ENCODE data around the gene GAB1.

DNA sequence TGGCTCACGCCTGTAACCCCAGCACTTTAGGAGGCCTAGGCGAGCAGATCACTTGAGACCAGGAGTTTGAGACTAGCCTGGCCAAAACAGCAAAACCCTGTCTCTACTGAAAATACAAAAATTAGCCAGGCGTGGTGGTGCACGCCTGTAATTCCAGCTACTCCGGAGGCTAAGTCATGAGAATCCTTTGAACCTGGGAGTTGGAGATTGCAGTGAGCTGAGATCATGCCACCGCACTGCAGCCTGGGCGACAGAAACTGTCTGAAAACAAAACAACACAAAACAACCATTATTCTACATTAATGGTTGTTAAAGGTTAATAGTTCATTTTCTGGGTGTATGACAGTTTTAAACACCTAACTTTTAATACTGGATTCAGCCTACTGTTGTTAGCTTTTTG lies 175.2 kb downstream of the GAB1 start:
- TF ChIP-seq, protein P1, sequence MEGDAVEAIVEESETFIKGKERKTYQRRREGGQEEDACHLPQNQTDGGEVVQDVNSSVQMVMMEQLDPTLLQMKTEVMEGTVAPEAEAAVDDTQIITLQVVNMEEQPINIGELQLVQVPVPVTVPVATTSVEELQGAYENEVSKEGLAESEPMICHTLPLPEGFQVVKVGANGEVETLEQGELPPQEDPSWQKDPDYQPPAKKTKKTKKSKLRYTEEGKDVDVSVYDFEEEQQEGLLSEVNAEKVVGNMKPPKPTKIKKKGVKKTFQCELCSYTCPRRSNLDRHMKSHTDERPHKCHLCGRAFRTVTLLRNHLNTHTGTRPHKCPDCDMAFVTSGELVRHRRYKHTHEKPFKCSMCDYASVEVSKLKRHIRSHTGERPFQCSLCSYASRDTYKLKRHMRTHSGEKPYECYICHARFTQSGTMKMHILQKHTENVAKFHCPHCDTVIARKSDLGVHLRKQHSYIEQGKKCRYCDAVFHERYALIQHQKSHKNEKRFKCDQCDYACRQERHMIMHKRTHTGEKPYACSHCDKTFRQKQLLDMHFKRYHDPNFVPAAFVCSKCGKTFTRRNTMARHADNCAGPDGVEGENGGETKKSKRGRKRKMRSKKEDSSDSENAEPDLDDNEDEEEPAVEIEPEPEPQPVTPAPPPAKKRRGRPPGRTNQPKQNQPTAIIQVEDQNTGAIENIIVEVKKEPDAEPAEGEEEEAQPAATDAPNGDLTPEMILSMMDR (IDR thresholded peaks at IDR 0.05): no peak
- no peak for TF ChIP-seq EZH2 (IDR thresholded peaks at IDR 0.05; ENCODE audit: borderline replicate concordance, insufficient read depth, low read depth, low read length, poor library complexity, severe bottlenecking)
